HepG2 (cell line): ENCODE data around the gene SP7. TPM values are rescaled to one million over a fixed set of nuclear protein-coding genes. Genes with fewer than 3 reads are reported as not detected.
A peak's percentile ranks its signal among the peaks of the same experiment; 100 is the strongest.

ENCODE experiments used
- ARID4A ChIP-seq: sonication (generic); formaldehyde crosslinking; IDR thresholded peaks from 2 replicates; pipeline ENCODE4 v1.5.0; 2020; ENCODE audit warnings: mild to moderate bottlenecking, missing genetic modification reagents, borderline replicate concordance
- CENPT ChIP-seq: sonication (generic); formaldehyde crosslinking; IDR thresholded peaks from 2 replicates; pipeline ENCODE4 v1.8.0; 2022; ENCODE audit warnings: low read depth, mild to moderate bottlenecking, moderate library complexity, missing genetic modification reagents
- CHD4 ChIP-seq: fragments of 200-600 bp; sonication (generic); IDR thresholded peaks from 2 replicates; pipeline ENCODE4 v1.7.0; 2017; ENCODE audit warnings: mild to moderate bottlenecking, low read length, borderline replicate concordance
- STAG1 ChIP-seq: sonication (generic); formaldehyde crosslinking; IDR thresholded peaks from 2 replicates; pipeline ENCODE4 v1.4.0; 2020; ENCODE audit warnings: missing genetic modification reagents
- TP53 ChIP-seq: sonication (generic); formaldehyde crosslinking; conservative IDR thresholded peaks from 2 replicates; pipeline ENCODE4 v1.4.0; 2020; ENCODE audit warnings: missing genetic modification reagents
- ZBTB46 ChIP-seq: sonication (generic); formaldehyde crosslinking; IDR thresholded peaks from 2 replicates; pipeline ENCODE4 v1.4.0; 2020; ENCODE audit warnings: mild to moderate bottlenecking, missing genetic modification reagents, borderline replicate concordance
- ZFP36L2 ChIP-seq: sonication (generic); formaldehyde crosslinking; IDR thresholded peaks from 2 replicates; pipeline ENCODE4 v1.4.0; 2020; ENCODE audit warnings: missing genetic modification reagents
- ZNF44 ChIP-seq: sonication (generic); formaldehyde crosslinking; IDR thresholded peaks from 2 replicates; pipeline ENCODE4 v1.5.1; 2020; ENCODE audit warnings: mild to moderate bottlenecking, missing genetic modification reagents
- ZNF530 ChIP-seq: sonication (generic); formaldehyde crosslinking; IDR thresholded peaks from 2 replicates; pipeline ENCODE4 v1.5.0; 2020; ENCODE audit warnings: low read depth, mild to moderate bottlenecking, missing genetic modification reagents
- ZNF782 ChIP-seq: sonication (generic); formaldehyde crosslinking; IDR thresholded peaks from 2 replicates; pipeline ENCODE4 v1.4.0; 2020; ENCODE audit warnings: missing genetic modification reagents, mild to moderate bottlenecking, borderline replicate concordance
- polyA plus RNA-seq, 8 experiments: library from polyadenylated mRNA; depleted of rRNA in 3 of 8; stranded (reverse) in 7 of 8; unstranded in 1 of 8; fragments of >200 nt; fragmentation: Illumina TruSeq in 4 of 8; extraction: Trizol in 4 of 8; gene quantifications; 2 replicates each; pipeline versions ENCODE4 v1.2.1 to v1.2.3, GENCODE V29; 2011 to 2016; ENCODE audit warnings: low read depth in 4 of 8, missing spikeins in 1 of 8, mixed read lengths in 1 of 8; ENCODE audit not compliant: insufficient read depth in 1 of 8
- total RNA-seq, 5 experiments: library from RNA; depleted of rRNA; stranded (reverse); fragments of >200 nt; fragmentation: Illumina TruSeq; extraction: Trizol; gene quantifications; 2 replicates each; pipeline ENCODE4 v1.2.3, GENCODE V29; 2016; ENCODE audit warnings: low read depth in 1 of 5
- TF ChIP-seq, protein P1 (sequence below): sonication (generic); formaldehyde crosslinking; IDR thresholded peaks from 2 replicates; pipeline ENCODE4 v1.5.0; 2020; ENCODE audit warnings: missing genetic modification reagents, mild to moderate bottlenecking, borderline replicate concordance
- TF ChIP-seq, protein P2 (sequence below), 2 experiments: sonication (generic) in 1 of 2; formaldehyde crosslinking in 1 of 2; IDR thresholded peaks; 2 replicates each; pipeline versions ENCODE4 v1.6.1 to v1.9.0; 2014 to 2022; ENCODE audit warnings: antibody characterized with exemption in 1 of 2, borderline replicate concordance in 1 of 2, inconsistent platforms in 1 of 2, low read depth in 1 of 2, missing genetic modification reagents in 1 of 2

The SP7 gene
- total and polyA plus RNA-seq, 2 of the 13 experiments (the other 11 are each of a cell fraction or from before 2014, with no cell fraction given) = not detected

- TF ChIP-seq ARID4A (CRISPR knock-in tag) (peak; percentile 99), CHD4 (no peak), ZNF530 (CRISPR knock-in tag) (no peak), ZBTB46 (CRISPR knock-in tag) (peak; percentile 80; the same call in 1 of the 2 replicates), ZNF44 (peak; percentile 80; the same call in 1 of the 2 replicates), STAG1 (CRISPR knock-in tag) (peak; percentile 13; the same call in 1 of the 2 replicates), ZNF782 (CRISPR knock-in tag) (peak; percentile 63; the same call in 1 of the 2 replicates), CENPT (CRISPR knock-in tag) (no peak), ZFP36L2 (CRISPR knock-in tag) (no peak), TP53 (CRISPR knock-in tag) (no peak; the same call in 1 of the 2 replicates)
- TF ChIP-seq, protein P1, sequence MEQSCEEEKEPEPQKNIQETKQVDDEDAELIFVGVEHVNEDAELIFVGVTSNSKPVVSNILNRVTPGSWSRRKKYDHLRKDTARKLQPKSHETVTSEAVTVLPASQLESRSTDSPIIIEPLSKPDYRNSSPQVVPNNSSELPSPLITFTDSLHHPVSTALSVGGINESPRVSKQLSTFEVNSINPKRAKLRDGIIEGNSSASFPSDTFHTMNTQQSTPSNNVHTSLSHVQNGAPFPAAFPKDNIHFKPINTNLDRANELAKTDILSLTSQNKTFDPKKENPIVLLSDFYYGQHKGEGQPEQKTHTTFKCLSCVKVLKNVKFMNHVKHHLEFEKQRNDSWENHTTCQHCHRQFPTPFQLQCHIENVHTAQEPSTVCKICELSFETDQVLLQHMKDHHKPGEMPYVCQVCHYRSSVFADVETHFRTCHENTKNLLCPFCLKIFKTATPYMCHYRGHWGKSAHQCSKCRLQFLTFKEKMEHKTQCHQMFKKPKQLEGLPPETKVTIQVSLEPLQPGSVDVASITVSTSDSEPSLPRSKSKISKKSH (CRISPR knock-in tag) = 0 out of 2 replicates have a peak, but pooled peaks have one; percentile 71
- TF ChIP-seq, protein P2, sequence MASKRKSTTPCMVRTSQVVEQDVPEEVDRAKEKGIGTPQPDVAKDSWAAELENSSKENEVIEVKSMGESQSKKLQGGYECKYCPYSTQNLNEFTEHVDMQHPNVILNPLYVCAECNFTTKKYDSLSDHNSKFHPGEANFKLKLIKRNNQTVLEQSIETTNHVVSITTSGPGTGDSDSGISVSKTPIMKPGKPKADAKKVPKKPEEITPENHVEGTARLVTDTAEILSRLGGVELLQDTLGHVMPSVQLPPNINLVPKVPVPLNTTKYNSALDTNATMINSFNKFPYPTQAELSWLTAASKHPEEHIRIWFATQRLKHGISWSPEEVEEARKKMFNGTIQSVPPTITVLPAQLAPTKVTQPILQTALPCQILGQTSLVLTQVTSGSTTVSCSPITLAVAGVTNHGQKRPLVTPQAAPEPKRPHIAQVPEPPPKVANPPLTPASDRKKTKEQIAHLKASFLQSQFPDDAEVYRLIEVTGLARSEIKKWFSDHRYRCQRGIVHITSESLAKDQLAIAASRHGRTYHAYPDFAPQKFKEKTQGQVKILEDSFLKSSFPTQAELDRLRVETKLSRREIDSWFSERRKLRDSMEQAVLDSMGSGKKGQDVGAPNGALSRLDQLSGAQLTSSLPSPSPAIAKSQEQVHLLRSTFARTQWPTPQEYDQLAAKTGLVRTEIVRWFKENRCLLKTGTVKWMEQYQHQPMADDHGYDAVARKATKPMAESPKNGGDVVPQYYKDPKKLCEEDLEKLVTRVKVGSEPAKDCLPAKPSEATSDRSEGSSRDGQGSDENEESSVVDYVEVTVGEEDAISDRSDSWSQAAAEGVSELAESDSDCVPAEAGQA (IDR thresholded peaks at IDR 0.05; ENCODE audit: low read depth) = peak; percentile 57; the same call in 1 of the 2 replicates
- TF ChIP-seq, protein P2 (CRISPR knock-in tag; IDR thresholded peaks at IDR 0.05; ENCODE audit: borderline replicate concordance) = no peak
Observed at GRCh38 chr12:53299454-53300180, 36.5 kb downstream of the SP7 start, which contains the start of gene MYG1 (continued).
